IPS DF 19.7 (cell line): Measurements from ENCODE around the gene GOLGA6D.
A peak's percentile ranks its signal among the peaks of the same experiment; 100 is the strongest.
"Not testable (repeated sequence)": the region's sequence is repeated elsewhere in the genome, so short reads cannot be mapped to it uniquely, and the experiment has no call there.

Source experiments
- DNase-seq: peaks from one replicate; pipeline ENCODE4 v3.0.0-alpha.2; 2013; ENCODE audit warnings: low read depth, low spot score

The GOLGA6D gene

DNA sequence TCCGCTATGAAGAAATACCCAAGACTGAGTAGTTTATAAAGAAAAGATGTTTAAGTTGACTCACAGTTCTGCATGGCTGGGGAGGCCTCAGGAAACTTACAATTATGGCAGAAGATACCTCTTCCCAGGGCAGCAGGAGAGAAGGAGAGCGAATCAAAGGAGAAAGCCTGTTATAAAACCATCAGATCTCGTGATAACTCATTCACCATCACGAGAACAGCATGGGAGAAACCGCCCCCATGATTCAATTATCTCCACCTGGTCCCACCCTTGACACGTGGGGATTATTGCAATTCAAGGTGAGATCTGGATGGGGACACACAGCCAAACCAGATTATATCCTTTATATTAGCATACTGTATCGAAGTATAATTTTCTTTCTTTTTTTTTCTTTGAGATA lies 49.5 kb downstream of the GOLGA6D start:
- not testable (repeated sequence) for DNase-seq

DNA sequence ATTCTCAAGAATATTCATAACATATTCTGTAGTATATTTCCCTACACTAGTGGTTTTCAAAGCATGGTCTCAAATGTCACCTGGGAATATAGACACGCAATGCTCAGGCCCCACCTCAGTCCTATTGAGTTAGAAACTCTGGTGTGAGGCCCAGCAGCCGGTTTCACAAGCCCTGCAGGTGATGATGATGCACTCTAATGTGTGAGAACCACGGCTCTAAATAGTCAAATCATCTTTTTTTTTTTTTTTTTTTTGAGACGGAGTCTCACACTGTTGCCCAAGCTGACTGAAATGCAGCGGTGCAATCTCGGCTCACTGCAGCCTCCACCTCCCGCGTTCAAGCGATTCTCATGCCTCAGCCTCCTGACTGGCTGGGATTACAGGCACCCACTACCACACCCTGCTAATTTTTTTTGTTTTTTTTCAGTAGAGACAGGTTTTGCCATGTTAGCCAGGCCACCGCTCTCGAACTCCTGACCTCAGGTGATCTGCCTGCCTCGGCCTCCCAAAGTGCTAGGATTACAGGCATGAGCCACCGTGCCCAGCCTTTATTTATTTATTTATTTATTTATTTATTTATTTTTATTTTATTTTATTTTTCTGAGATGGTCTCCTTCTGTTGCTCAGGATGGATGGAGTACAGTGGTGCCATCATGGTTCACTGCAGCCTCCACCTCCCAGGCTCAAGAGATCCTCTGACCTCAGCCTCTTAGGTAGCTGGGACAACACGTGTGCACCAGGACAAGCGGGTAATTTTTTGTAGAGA lies 51.2 kb downstream of the GOLGA6D start:
- DNase-seq, result not testable (repeated sequence)

DNA sequence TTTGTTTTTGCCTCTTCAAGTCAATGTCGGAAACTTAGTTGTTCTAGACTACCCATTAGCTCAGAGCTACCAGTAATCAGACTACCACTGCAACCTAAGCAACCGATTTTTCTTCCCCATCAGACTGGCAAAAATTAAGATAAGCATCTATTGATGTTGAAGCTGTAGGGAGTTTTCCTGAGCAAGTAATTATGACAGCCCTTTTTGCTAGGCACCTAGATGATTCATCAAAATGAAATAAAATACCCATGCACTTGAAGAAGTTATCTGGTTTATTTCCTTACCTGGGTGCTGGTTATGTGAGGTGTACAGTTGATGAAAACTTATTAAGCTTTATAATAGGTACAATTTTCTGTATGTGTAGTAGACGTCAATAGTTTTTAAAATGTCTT lies 52.7 kb downstream of the GOLGA6D start:
- DNase-seq, result no peak

DNA sequence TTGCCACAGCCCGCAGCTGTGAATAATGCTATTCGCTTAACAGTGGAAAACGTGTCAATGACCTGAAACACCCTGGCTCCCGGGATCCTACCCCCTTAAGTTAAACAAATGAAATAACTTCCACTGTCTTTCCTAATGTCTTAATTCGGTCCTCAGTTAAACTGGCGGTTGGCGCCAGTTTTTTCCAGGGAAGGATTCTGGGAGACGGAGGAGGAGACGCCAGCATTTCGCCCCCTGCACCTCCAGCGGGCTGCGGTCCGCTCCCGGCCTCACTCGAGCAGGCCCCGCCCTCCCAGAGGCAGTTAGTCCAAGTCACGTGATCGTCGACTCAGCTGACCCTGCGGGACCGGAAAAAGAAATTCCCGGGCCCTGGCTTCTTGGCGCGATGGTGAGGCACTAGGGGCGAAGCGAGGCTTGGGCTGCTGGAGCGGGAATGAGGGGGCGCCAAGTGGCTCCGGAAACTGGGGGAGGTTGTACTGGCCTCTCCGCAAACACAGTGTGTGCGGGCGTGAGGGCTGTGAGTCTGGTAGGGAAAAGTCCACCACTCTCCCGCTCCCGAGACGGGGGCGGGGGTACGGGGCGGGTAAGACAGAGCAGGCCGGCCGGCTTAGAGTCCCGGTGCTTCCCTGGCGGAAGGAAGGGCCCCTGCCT lies 53.2 kb downstream of the GOLGA6D start, which contains the start of gene COMMD4:
COMMD4 (plus strand) TSS at position 359 of the 651 bp plus-strand sequence; CDS start at position 386, 27 bp downstream.
- DNase-seq, result peak; percentile 78

DNA sequence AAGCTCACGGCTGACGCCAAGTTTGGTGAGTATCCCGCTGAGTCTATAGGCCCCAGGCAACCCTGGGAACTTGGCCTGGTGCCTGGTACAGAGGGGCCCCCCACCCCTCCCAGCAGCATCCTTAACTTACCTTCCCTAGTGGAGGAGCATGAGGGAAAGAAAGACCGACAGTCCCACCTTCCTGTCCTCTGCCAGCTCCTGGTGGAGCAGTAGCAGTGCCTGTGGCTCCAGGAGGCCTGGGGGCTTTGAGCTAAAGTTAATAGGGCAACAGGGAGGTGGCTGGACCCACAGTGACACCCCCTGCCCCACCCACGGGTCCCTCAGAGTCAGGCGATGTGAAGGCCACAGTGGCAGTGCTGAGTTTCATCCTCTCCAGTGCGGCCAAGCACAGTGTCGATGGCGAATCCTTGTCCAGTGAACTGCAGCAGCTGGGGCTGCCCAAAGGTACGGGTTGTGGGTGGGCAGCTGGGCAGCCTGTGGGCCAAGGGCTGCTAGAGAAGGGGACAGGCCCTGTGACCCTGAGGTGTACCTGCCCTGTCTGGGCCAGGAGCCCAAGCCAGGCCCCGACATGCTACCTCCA lies 56.1 kb downstream of the GOLGA6D start:
- DNase-seq, result no peak

DNA sequence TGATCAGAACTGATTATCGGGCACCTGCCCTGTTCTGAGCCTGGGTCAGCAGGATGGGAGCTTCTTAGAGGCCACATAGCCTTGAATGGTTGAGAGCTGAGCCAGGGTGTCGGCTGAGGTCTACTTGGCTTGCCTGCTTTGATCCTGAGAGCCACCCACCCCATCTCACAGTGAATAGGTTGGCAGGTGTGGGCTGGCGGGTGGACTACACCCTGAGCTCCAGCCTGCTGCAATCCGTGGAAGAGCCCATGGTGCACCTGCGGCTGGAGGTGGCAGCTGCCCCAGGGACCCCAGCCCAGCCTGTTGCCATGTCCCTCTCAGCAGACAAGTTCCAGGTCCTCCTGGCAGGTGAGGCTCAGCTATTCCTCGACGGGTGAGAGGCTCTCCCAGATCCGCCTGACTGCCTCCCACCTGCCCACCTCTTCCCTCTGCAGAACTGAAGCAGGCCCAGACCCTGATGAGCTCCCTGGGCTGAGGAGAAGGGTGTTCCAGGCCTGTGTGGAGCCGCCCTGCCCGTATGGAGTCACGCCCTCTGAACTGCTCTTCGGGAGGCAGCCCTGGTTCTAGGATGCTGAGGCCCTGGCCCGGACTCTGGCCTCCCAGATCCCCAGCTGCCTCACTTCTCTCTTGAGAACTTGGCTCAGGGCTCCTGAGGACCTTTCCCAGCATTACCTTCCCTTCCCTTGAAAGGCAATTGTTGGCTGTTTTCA lies 57.1 kb downstream of the GOLGA6D start:
- no peak for DNase-seq

DNA sequence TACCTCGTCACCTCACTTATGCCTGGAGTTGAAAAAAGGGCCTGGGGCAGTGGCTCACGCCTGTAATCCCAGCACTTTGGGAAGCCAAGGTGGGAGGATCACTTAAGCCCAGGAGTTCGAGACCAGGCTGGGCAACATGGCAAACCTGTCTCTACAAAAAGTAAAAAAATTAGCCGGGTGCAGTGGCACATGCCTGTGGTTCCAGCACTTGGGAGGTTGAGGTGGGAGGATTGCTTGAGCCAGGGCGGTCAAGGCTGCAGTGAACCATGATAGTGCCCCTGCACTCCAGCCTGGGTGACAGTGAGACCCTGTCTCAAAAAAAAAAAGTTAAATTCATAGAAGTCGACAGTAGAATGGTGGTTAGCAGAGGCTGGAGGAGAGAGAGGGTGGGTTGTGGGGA lies 59.6 kb downstream of the GOLGA6D start:
- DNase-seq, result no peak

DNA sequence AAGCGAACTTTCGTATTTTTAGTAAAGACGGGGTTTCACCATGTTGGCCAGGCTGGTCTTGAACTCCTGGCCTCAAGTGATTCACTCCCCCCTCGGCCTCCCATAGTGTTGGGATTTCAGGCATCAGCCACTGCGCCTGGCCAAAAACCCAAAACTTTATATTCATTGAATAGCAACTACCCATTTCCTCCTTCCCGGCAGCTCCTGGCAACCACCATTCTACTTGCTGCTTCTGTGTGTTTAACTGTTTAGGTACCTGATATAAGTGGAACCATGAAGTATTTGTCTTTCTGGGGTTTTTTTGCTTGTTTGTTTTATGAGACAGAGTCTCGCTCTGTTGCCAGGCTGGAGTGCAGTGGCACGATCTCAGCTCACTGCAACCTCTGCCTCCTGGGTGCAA lies 61.3 kb downstream of the GOLGA6D start:
- not testable (repeated sequence) for DNase-seq
